ENCODE data around the gene OR6C1.

OR6C1 gene

GRCh38 chr12:55362675-55363074 is 48.5 kb downstream of the OR6C1 start, which contains the start of gene OR6C75:
TSS of gene OR6C75 (plus strand) at chr12:55362975. CDS start at chr12:55365111, 2,136 bp downstream.
- TF ChIP-seq CTCF (IDR thresholded peaks at IDR 0.05; ENCODE audit: borderline replicate concordance, insufficient read depth, low read depth, low read length) = no peak
- H3K4me3 ChIP-seq (ENCODE audit: low read depth, low read length) = no peak within 1 kb of the TSS

- no peak overlapping the region for H3K4me3 ChIP-seq (ENCODE audit: low read depth, low read length)
- no peak for TF ChIP-seq CTCF (IDR thresholded peaks at IDR 0.05; ENCODE audit: borderline replicate concordance, insufficient read depth, low read depth, low read length)
Observed at GRCh38 chr12:55365086-55365485, 50.9 kb downstream of the OR6C1 start.
